HL-60/S4 (cell line): ENCODE data around the gene LDLRAP1.
"Not testable (repeated sequence)": the region's sequence is repeated elsewhere in the genome, so short reads cannot be mapped to it uniquely, and the experiment has no call there.

Source experiments
- in situ Hi-C: fragments of 300-500 bp; cut with MboI; formaldehyde crosslinking; loops from 2 replicates; pipeline ENCODE4 v1.14.3; 2022; ENCODE audit warnings: low sequenced_read_pairs

Gene LDLRAP1

GRCh38 chr1:25599969-25600610 is 56.7 kb downstream of the LDLRAP1 start:
- in situ Hi-C loops = no loop called here

DNA sequence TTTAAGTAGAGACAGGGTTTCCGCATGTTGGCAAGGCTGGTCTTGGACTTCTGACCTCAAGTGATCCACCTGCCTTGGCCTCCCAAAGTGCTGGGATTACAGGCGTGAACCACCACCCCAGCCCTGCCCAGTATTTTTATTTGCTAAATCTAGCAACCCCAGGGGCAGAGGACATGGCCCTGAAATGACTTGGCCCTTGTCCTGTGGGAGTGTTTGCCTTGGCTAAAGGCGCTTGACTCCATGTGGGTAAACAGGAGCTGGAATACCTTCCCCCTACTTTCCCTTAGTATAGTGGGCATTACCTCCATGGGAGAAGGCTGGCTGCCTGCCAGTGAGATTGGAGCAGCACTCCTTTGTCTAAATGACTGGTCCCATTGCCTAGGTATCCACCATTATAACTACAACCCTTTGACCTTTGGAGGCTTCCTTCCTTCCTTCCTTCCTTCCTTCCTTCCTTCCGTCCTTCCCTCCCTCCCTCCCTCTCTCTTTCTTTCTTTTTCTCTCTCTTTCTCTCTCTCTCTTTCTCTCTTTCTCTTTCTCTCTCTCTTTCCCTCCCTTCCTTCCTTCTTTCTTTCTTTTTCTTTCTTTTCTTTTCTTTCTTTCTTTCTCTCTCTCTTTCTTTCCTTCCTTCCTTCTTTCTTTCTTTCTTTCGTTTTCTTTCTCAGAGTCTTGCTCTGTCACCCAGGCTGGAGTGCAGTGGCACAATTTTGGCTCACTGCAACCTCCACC is 57.7 kb downstream of the LDLRAP1 start:
- in situ Hi-C loops = not testable (repeated sequence)

DNA sequence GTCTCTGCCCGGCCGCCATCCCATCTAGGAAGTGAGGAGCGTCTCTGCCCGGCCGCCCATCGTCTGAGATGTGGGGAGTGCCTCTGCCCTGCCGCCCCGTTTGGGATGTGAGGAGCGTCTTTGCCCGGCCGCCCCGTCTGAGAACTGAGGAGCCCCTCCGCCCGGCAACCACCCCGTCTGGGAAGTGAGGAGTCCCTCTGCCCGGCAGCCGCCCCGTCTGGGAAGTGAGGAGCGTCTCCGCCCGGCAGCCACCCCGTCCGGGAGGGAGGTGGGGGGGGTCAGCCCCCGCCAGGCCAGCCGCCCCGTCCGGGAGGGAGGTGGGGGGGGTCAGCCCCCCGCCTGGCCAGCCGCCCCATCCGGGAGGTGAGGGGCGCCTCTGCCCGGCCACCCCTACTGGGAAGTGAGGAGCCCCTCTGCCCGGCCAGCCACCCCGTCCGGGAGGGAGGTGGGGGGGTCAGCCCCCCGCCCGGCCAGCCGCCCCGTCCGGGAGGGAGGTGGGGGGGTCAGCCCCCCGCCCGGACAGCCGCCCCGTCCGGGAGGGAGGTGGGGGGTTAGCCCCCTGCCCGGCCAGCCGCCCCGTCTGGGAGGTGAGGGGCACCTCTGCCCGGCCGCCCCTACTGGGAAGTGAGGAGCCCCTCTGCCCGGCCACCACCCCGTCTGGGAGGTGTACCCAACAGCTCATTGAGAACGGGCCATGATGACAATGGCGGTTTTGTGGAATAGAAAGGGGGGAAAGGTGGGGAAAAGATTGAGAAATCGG is 60.6 kb downstream of the LDLRAP1 start:
- in situ Hi-C loops = not testable (repeated sequence)

- in situ Hi-C loops = no loop called here
These were observed 63.7 kb downstream of the LDLRAP1 start for GRCh38 chr1:25607123-25607522.

DNA sequence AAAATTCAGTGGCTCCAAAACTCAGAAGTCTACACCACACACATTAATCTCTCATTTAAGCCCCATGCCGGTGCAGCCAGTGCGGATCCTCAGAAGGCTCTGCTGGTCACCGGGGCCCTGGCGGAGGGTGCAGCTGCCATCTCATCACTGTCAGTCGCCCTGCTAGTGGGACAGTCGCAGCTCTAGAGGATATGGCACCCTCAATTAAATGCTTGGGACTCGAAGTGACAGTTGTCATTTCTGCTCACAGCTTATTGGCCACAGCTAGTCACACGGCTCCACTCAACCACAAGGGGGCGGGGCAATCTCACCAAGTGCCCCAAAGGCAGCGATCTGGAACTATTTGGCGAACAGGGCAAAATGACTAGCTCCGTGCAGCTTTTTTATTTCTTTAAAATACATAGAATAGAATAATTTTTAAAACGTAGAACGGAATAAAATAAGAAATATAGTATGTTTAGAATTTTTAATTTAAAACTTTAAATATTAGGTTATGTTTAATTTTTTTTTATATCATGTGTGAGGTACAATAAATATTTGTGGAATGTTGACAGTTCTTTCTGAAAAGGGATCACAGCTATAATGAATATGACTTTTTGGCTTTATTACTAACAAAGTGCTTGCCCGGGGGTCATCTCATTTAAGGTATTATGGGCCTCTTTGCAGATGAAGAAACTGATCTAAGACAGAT is 65.2 kb downstream of the LDLRAP1 start:
- in situ Hi-C loops = no loop called here

- in situ Hi-C loops = loop anchor here (5.0 kb wide), 1 partner anchor 197 kb away; no protein-coding TSS in a partner anchor
These were observed 66.5 kb downstream of the LDLRAP1 start for GRCh38 chr1:25609921-25610320.

- in situ Hi-C loops = loop anchor here (5.0 kb wide), 1 partner anchor 196 kb away; no protein-coding TSS in a partner anchor
These were observed 67.6 kb downstream of the LDLRAP1 start for GRCh38 chr1:25610822-25611630.

DNA sequence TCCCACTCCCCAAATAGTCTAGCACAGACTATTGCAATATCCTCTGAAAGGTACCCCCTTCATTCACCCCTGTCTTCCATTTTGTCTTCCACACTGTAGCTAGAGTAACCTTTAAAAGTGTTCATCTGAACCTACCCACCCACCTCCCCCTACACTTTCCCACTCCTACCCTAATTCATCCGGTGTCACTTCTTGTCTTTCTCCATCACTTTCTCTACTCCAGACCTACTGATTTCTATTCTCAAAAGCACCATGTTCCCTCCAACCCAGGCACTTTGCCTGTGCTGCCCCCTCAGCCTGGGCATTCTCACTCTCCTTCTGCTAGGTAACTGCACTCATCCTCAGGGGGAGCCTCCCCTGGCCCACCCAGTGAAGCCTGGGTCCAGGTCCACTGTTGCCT is 68.4 kb downstream of the LDLRAP1 start:
- in situ Hi-C loops = loop anchor here (5.0 kb wide), 1 partner anchor 195 kb away; no protein-coding TSS in a partner anchor

GRCh38 chr1:25612421-25612820 is 69.0 kb downstream of the LDLRAP1 start:
- in situ Hi-C loops = loop anchor here (5.0 kb wide), 1 partner anchor 195 kb away; no protein-coding TSS in a partner anchor

DNA sequence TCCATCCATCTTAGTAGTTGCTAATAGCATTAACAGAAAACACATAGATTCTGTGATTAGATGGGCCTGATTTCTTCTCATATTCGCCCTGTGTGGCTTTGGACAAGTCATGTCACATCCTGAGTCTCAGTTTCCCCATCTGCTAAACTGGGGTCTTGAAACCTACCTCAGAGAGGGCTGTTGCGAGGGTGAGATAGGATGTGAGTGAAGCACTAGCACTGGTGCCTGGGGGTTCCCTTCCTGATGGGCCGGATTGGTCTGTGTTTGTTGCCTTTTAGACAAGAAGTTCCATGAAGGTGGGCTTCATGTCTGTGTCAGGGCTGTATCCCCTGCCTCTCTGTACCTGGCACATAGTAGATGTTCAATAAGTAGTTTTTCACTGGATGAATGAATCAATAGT is 69.7 kb downstream of the LDLRAP1 start:
- in situ Hi-C loops = loop anchor here (5.0 kb wide), 1 partner anchor 194 kb away; no protein-coding TSS in a partner anchor

GRCh38 chr1:25614501-25615171 is 71.2 kb downstream of the LDLRAP1 start:
- in situ Hi-C loops = loop anchor here (5.0 kb wide), 1 partner anchor 193 kb away; no protein-coding TSS in a partner anchor

- in situ Hi-C loops = no loop called here
These were observed 71.8 kb downstream of the LDLRAP1 start for GRCh38 chr1:25615172-25615541.

DNA sequence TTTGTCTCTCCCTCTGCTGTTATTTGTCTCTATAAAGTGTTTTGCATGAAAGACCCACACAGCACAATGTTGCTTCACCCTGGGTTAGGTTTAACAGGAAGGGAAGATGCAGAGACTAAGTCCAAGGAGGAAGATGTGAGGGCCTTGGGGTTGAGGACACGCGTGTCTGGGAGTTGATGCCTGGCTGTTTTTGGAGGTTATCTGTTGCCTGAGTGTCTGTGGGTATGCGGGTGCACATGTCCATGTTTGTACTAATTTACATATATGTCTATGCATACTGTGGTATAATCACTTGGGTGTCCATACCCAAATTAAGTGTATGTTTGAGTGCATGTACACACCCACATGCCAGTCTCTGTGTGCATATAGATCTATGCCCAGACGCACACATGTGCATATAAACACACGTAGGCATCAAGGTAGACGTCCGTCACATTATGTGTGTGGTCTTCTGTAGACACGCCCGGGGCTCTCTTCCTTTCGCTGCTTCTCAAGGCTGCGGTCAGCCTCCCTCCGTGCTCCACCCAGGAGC is 72.2 kb downstream of the LDLRAP1 start:
- in situ Hi-C loops = no loop called here

GRCh38 chr1:25616095-25616986 is 72.9 kb downstream of the LDLRAP1 start, which contains the start of gene MAN1C1:
Gene MAN1C1 (plus strand): TSS chr1:25616791. CDS start chr1:25617798, 1,007 bp downstream.
- in situ Hi-C loops = no loop called here

DNA sequence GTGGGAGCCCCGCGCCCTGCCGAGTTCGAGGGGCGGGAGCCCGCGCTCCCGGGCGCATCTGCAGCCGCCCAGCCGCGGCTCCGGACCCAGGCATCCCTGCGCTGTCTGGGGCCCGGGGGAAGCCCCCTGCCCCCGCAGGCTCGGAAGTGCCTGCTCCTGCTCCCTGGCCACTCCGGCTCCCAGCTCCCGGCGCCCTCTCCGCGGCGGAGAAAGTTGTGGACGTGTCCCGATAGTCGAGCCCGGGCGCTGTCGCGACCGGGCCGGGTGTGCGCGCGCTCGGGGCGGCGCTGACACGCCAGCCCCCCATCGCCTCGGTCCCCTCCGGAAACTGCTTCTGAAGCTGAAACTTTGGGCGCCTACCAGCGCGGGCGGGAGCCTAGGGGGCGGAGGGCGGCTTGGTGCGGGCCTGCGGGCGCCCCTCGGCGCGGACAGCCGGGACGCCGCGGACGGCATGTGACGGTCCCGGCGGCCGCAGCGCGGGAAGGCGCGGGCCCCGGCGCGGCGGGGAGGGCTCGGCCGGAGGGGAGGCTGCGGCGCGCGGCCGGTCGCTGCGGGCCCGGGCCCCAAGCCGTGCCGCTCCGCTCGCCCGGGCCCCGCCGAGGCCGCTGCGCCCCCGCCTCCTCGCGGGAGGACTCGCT is 73.7 kb downstream of the LDLRAP1 start:
- in situ Hi-C loops = no loop called here

DNA sequence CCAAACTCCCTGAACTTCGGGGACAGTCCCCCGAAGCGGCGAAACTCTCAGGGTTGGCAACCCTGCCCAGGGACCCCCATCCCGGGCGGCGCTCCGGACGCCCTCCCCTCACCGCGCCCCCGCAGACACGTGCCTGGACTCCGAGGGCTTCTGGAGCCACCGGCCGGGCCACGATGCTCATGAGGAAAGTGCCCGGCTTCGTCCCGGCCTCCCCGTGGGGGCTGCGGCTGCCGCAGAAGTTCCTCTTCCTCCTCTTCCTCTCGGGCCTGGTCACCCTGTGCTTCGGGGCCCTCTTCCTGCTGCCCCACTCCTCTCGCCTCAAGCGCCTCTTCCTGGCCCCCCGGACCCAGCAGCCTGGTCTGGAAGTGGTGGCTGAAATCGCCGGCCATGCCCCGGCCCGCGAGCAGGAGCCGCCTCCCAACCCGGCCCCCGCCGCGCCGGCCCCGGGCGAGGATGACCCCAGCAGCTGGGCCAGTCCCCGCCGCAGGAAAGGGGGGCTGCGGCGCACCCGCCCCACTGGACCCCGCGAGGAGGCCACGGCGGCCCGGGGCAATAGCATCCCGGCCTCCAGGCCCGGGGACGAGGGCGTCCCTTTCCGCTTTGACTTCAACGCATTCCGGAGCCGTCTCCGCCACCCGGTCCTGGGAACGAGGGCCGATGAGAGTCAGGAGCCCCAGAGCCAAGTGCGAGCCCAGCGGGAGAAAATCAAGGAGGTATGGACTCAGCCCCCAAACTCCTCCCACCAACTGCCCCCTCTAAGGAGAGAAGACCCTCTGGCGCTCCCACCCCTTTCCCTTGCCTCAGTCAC is 74.4 kb downstream of the LDLRAP1 start:
- in situ Hi-C loops = no loop called here

DNA sequence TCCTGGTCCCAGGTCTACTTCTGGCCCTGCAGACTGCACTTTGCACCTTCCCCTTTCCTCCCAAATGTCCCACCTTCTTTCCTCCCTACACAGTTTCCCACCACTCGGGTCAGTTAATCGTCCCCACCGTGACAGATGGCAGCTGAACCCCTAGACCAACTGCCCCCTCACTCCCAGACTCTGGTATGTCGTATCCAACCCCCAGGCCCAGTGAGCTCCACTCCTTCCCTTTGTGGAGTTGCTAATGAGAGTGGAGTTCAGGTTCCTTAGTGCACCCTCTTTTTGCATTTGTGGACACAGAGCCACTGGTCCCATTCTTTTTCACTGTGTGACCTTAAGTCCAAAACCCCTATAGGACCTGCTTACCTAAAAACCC is 75.0 kb downstream of the LDLRAP1 start:
- in situ Hi-C loops = no loop called here
